HepG2 (cell line): ENCODE results near the gene SHC1. TPM values are rescaled to one million over a fixed set of nuclear protein-coding genes. Genes with fewer than 3 reads are reported as not detected.

ENCODE experiments used
- ADNP ChIP-seq: sonication (generic); formaldehyde crosslinking; IDR thresholded peaks from 2 replicates; pipeline ENCODE4 v1.4.0; 2020; ENCODE audit warnings: missing genetic modification reagents
- GLMP ChIP-seq: sonication (generic); formaldehyde crosslinking; IDR thresholded peaks from 2 replicates; pipeline ENCODE4 v1.9.0; 2021; ENCODE audit warnings: missing genetic modification reagents, mild to moderate bottlenecking, borderline replicate concordance
- MAZ ChIP-seq, 2 experiments: sonication (generic) in 1 of 2; formaldehyde crosslinking in 1 of 2; IDR thresholded peaks; 2 replicates each; pipeline versions ENCODE4 v1.5.0 to v1.6.1; 2012 to 2020; ENCODE audit warnings: low read depth in 2 of 2, mild to moderate bottlenecking in 2 of 2, borderline replicate concordance in 1 of 2, improper control_type of control experiment in 1 of 2, low read length in 1 of 2, missing genetic modification reagents in 1 of 2, moderate library complexity in 1 of 2
- ZBTB10 ChIP-seq: sonication (generic); formaldehyde crosslinking; IDR thresholded peaks from 2 replicates; pipeline ENCODE4 v1.4.0; 2020; ENCODE audit warnings: missing genetic modification reagents, borderline replicate concordance
- ZNF124 ChIP-seq: sonication (generic); formaldehyde crosslinking; IDR thresholded peaks from 2 replicates; pipeline ENCODE4 v1.4.0; 2020; ENCODE audit warnings: missing genetic modification reagents
- ZNF83 ChIP-seq: sonication (generic); formaldehyde crosslinking; IDR thresholded peaks from 2 replicates; pipeline ENCODE4 v1.4.0; 2020; ENCODE audit warnings: missing genetic modification reagents, mild to moderate bottlenecking, borderline replicate concordance
- ZSCAN12 ChIP-seq: sonication (generic); formaldehyde crosslinking; IDR thresholded peaks from 2 replicates; pipeline ENCODE4 v1.9.0; 2021; ENCODE audit warnings: mild to moderate bottlenecking, missing genetic modification reagents
- polyA plus RNA-seq, 8 experiments: library from polyadenylated mRNA; depleted of rRNA in 3 of 8; stranded (reverse) in 7 of 8; unstranded in 1 of 8; fragments of >200 nt; fragmentation: Illumina TruSeq in 4 of 8; extraction: Trizol in 4 of 8; gene quantifications; 2 replicates each; pipeline versions ENCODE4 v1.2.1 to v1.2.3, GENCODE V29; 2011 to 2016; ENCODE audit warnings: low read depth in 4 of 8, missing spikeins in 1 of 8, mixed read lengths in 1 of 8; ENCODE audit not compliant: insufficient read depth in 1 of 8
- total RNA-seq, 5 experiments: library from RNA; depleted of rRNA; stranded (reverse); fragments of >200 nt; fragmentation: Illumina TruSeq; extraction: Trizol; gene quantifications; 2 replicates each; pipeline ENCODE4 v1.2.3, GENCODE V29; 2016; ENCODE audit warnings: low read depth in 1 of 5
- TF ChIP-seq, protein P1 (sequence below): sonication (generic); formaldehyde crosslinking; IDR thresholded peaks from 2 replicates; pipeline ENCODE4 v1.4.0; 2020; ENCODE audit warnings: mild to moderate bottlenecking, missing genetic modification reagents, borderline replicate concordance
- TF ChIP-seq, protein P2 (sequence below): sonication (generic); formaldehyde crosslinking; IDR thresholded peaks from 2 replicates; pipeline ENCODE4 v1.4.0; 2020; ENCODE audit warnings: low read depth, mild to moderate bottlenecking, missing genetic modification reagents

Gene SHC1
- total and polyA plus RNA-seq, 2 of the 13 experiments (the other 11 are each of a cell fraction or from before 2014, with no cell fraction given): 52.0 to 137 TPM

- TF ChIP-seq GLMP (CRISPR knock-in tag) (no peak), ZSCAN12 (CRISPR knock-in tag) (no peak), ADNP (CRISPR knock-in tag) (0 out of 2 replicates have a peak, but pooled peaks have one; percentile 53), ZBTB10 (CRISPR knock-in tag) (peak; percentile 69; the same call in 1 of the 2 replicates), MAZ (IDR thresholded peaks at IDR 0.05; ENCODE audit: borderline replicate concordance, low read depth, low read length) (peak; percentile 93), MAZ (CRISPR knock-in tag; IDR thresholded peaks at IDR 0.05; ENCODE audit: low read depth) (peak; percentile 99), ZNF83 (no peak), ZNF124 (peak; percentile 40; the same call in 1 of the 2 replicates)
- TF ChIP-seq, protein P1, sequence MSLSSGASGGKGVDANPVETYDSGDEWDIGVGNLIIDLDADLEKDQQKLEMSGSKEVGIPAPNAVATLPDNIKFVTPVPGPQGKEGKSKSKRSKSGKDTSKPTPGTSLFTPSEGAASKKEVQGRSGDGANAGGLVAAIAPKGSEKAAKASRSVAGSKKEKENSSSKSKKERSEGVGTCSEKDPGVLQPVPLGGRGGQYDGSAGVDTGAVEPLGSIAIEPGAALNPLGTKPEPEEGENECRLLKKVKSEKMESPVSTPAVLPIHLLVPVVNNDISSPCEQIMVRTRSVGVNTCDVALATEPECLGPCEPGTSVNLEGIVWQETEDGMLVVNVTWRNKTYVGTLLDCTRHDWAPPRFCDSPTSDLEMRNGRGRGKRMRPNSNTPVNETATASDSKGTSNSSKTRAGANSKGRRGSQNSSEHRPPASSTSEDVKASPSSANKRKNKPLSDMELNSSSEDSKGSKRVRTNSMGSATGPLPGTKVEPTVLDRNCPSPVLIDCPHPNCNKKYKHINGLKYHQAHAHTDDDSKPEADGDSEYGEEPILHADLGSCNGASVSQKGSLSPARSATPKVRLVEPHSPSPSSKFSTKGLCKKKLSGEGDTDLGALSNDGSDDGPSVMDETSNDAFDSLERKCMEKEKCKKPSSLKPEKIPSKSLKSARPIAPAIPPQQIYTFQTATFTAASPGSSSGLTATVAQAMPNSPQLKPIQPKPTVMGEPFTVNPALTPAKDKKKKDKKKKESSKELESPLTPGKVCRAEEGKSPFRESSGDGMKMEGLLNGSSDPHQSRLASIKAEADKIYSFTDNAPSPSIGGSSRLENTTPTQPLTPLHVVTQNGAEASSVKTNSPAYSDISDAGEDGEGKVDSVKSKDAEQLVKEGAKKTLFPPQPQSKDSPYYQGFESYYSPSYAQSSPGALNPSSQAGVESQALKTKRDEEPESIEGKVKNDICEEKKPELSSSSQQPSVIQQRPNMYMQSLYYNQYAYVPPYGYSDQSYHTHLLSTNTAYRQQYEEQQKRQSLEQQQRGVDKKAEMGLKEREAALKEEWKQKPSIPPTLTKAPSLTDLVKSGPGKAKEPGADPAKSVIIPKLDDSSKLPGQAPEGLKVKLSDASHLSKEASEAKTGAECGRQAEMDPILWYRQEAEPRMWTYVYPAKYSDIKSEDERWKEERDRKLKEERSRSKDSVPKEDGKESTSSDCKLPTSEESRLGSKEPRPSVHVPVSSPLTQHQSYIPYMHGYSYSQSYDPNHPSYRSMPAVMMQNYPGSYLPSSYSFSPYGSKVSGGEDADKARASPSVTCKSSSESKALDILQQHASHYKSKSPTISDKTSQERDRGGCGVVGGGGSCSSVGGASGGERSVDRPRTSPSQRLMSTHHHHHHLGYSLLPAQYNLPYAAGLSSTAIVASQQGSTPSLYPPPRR (CRISPR knock-in tag): peak; percentile 46; the same call in 1 of the 2 replicates
- TF ChIP-seq, protein P2, sequence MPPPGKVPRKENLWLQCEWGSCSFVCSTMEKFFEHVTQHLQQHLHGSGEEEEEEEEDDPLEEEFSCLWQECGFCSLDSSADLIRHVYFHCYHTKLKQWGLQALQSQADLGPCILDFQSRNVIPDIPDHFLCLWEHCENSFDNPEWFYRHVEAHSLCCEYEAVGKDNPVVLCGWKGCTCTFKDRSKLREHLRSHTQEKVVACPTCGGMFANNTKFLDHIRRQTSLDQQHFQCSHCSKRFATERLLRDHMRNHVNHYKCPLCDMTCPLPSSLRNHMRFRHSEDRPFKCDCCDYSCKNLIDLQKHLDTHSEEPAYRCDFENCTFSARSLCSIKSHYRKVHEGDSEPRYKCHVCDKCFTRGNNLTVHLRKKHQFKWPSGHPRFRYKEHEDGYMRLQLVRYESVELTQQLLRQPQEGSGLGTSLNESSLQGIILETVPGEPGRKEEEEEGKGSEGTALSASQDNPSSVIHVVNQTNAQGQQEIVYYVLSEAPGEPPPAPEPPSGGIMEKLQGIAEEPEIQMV (CRISPR knock-in tag): no peak; the same call in 1 of the 2 replicates
These were observed 46.7 kb upstream of the SHC1 start (continued) for GRCh38 chr1:155017041-155017945.
